ENCODE results near the gene HEXIM1.

The HEXIM1 gene

DNA sequence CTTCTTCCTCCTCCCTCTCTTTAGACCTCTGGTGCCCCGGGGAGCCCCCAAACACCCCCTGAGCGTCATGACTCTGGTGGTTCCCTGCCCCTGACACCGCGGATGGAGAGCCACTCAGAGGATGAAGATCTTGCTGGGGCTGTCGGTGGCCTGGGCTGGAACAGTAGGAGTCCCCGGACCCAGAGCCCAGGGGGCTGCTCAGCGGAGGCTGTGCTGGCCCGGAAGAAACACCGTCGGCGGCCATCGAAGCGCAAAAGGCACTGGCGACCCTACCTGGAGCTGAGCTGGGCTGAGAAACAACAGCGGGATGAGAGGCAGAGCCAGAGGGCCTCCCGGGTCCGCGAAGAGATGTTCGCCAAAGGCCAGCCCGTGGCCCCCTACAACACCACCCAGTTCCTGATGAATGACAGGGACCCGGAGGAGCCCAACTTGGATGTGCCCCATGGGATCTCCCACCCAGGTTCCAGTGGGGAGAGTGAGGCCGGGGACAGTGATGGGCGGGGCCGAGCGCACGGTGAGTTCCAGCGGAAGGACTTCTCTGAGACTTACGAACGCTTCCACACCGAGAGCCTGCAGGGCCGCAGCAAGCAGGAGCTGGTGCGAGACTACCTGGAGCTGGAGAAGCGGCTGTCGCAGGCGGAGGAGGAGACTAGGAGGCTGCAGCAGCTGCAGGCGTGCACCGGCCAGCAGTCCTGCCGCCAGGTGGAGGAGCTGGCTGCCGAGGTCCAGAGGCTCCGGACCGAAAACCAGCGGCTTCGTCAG lies 20.9 kb downstream of the HEXIM1 start:
- DNase-seq (ENCODE audit: low read depth): no peak
- H3K4me3 ChIP-seq (replicated peaks; ENCODE audit: low read depth, low read length): no peak overlapping the region
- TF ChIP-seq, protein P1, sequence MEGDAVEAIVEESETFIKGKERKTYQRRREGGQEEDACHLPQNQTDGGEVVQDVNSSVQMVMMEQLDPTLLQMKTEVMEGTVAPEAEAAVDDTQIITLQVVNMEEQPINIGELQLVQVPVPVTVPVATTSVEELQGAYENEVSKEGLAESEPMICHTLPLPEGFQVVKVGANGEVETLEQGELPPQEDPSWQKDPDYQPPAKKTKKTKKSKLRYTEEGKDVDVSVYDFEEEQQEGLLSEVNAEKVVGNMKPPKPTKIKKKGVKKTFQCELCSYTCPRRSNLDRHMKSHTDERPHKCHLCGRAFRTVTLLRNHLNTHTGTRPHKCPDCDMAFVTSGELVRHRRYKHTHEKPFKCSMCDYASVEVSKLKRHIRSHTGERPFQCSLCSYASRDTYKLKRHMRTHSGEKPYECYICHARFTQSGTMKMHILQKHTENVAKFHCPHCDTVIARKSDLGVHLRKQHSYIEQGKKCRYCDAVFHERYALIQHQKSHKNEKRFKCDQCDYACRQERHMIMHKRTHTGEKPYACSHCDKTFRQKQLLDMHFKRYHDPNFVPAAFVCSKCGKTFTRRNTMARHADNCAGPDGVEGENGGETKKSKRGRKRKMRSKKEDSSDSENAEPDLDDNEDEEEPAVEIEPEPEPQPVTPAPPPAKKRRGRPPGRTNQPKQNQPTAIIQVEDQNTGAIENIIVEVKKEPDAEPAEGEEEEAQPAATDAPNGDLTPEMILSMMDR (IDR thresholded peaks at IDR 0.05; ENCODE audit: low read length, missing control alignments): no peak

DNA sequence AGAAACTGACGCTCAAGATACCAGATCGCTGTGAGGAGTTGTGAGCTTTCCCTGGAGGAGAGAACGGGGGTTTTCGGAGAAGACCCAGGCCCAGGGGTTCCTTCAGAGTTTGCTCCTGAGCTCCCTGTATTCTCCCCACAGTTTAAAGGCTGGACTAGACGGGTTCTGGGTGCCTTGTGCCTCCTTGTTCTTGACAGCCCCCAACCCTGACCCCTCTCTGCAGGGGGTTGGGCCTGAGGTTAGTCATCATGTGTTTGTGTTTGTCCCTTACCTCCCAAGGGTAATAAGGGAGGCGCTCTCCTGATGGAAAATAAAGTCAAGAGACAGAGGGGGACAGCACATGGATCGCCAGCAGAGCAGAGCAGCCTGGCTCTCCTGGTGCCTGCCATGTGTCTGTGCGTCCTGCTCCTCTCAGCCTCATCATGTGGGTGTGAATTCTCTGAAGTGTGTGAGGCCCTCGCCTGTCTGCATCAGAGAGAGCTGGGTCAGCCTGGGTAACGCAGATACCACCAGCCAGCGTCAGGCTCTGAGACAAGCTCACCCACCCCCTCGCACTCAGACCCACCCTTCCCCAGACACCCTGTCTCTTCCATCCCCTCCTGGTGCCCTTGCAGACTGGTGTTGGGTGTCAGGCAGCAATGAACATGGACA lies 22.1 kb downstream of the HEXIM1 start:
- no peak overlapping the region for H3K4me3 ChIP-seq (replicated peaks; ENCODE audit: low read depth, low read length)
- TF ChIP-seq, protein P1 (IDR thresholded peaks at IDR 0.05; ENCODE audit: low read length, missing control alignments): no peak

DNA sequence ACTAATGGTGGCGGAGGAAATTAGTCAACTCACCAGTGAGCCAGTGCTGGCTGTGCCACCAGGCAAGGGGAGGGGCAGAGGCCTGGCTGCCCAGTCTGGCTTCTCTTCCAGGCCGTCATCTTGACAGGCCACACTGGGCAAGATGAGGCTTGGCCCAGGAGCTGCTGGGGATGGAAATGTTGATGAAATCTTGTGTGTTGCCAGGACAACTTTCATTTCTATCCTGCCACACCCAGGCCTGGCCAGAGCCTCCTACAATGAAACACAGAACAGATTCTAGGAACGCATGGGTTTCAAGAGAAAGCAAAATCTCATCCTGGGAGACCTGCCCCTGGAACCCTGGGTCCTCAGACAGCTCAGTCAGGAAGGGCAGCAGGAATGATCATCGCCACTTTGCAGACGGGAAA lies 22.7 kb downstream of the HEXIM1 start:
- DNase-seq (ENCODE audit: low read depth): peak; percentile 76
- no peak overlapping the region for H3K4me3 ChIP-seq (replicated peaks; ENCODE audit: low read depth, low read length)
- TF ChIP-seq, protein P1 (IDR thresholded peaks at IDR 0.05; ENCODE audit: low read length, missing control alignments): no peak

More for the DNA sequence above, 22.1 kb downstream of the HEXIM1 start:
- DNase-seq (ENCODE audit: low read depth): no peak

DNA sequence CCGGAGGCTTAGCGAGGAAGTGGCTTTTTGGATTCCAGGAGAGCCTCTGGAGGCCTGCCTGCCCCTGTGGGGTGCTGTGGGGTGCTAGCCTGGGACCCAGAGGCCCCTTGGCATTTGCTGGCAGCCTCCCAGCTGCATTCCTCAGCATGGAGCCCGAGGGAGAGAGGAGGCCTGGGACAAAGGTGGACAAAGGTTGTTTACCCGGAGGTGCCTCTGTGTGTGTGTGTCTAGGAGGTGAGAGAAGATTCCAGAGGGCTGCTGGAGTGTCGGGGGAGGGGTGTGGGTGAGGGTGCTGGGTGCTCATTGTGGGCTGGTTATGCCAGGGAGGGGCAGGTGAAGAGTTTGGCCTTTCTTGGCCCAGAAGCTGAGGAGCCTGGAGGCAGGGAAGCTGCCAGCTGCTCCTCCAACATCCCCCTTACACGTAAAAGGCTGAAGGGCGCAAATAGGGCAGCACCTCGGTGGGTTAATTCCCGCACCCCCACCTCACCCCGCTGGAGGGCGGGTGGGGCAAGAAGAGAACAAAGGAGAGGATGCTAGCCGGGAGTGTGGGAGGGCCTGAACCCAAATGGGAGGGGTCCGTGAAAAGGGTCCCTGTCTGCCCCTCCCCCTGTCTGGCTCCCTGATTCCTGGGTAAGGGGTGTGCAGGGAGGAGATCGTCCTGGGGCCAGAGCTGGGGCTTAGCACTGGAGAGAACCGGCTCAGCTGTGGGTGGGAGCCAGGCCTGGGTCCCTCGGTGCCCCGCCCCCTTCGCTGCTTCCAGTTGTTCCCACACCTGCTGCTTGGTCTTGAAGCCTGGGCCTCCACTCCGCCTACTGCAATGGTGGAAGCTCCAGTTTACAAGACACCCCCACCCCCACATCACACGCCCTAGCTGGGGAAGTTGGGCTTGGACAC lies 23.3 kb downstream of the HEXIM1 start:
- H3K4me3 ChIP-seq (replicated peaks; ENCODE audit: low read depth, low read length): no peak overlapping the region
- no peak for DNase-seq (ENCODE audit: low read depth)
- TF ChIP-seq, protein P1 (IDR thresholded peaks at IDR 0.05; ENCODE audit: low read length, missing control alignments): no peak

DNA sequence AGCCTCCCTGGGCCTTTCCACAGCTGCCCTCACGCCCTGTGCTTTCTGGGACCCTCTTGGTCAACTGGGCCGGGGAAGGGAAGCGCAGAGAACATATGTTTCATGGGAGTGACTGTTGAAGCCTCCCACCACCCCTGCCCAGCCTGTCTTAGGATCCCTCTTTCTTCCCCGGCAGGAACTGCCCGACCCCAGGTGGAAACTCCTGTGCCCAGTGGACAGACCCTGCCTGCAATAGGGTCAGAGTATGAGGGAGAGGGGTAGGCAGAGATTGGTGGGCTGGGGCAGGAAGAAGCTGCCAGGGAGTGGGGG lies 23.9 kb downstream of the HEXIM1 start:
- no peak for DNase-seq (ENCODE audit: low read depth)
- no peak overlapping the region for H3K4me3 ChIP-seq (replicated peaks; ENCODE audit: low read depth, low read length)

DNA sequence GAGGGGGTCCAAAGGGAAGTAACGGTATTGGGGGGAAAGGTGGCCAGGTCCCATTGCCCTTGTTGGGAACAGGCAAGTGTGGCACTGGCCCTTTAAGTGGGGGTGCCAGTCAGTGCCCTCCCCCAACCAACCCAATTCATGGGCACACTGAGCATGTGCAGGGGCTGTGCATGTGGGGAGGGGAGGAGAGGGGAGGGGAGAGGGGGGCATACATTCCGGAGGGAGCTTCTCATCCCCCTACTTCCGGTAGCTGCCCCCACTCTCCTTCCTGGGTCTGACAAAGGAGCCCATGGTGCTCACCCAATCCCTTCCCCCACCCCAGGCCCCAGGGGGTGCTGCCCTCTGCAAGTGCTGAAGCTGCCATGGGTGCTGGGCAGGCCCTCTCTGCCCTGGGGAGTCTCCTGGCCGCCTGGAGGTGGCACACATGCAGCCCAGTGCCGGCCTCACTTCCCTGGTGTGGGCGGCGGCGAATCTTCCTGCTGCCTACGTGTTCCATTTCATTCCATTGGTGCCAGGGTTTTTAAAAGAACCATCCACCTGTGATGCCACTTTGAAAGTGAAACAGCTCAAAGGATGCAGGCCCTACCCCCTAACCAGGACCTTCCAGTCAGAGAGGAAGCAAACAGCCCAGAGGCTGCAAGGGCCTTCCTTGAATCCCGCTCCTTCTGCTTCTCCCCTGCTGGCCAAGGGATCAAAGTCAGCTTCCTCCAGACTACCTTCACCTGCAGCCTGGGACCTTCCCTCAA lies 24.4 kb downstream of the HEXIM1 start:
- H3K4me3 ChIP-seq (replicated peaks; ENCODE audit: low read depth, low read length): no peak overlapping the region
- TF ChIP-seq, protein P1 (IDR thresholded peaks at IDR 0.05; ENCODE audit: low read length, missing control alignments): no peak

More for the DNA sequence above, 23.9 kb downstream of the HEXIM1 start:
- TF ChIP-seq, protein P1 (IDR thresholded peaks at IDR 0.05; ENCODE audit: low read length, missing control alignments): no peak

More for the DNA sequence above, 24.4 kb downstream of the HEXIM1 start:
- DNase-seq (ENCODE audit: low read depth): peak; percentile 61

Data from fibroblast of pulmonary artery (primary cell).